Measurements from ENCODE around the gene PADI1. TPM values are rescaled to one million over a fixed set of nuclear protein-coding genes. Genes with fewer than 3 reads are reported as not detected.

PADI1 gene
- total RNA-seq, 1 experiment from 2014 or later = 0.24 TPM

- TF ChIP-seq, protein P1, sequence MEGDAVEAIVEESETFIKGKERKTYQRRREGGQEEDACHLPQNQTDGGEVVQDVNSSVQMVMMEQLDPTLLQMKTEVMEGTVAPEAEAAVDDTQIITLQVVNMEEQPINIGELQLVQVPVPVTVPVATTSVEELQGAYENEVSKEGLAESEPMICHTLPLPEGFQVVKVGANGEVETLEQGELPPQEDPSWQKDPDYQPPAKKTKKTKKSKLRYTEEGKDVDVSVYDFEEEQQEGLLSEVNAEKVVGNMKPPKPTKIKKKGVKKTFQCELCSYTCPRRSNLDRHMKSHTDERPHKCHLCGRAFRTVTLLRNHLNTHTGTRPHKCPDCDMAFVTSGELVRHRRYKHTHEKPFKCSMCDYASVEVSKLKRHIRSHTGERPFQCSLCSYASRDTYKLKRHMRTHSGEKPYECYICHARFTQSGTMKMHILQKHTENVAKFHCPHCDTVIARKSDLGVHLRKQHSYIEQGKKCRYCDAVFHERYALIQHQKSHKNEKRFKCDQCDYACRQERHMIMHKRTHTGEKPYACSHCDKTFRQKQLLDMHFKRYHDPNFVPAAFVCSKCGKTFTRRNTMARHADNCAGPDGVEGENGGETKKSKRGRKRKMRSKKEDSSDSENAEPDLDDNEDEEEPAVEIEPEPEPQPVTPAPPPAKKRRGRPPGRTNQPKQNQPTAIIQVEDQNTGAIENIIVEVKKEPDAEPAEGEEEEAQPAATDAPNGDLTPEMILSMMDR (conservative IDR thresholded peaks at IDR 0.05) = no peak
- H3K27ac Mint-ChIP-seq = no peak overlapping the region
- no CpG with 5 or more reads among the region's 5 CpGs for WGBS (ENCODE audit: extremely low coverage, insufficient read length, low lambda C conversion rate)
- H2BK15ac ChIP-seq (ENCODE audit: low read depth, low read length) = no peak overlapping the region
- no peak overlapping the region for H4K8ac ChIP-seq (replicated peaks; ENCODE audit: insufficient read length, low read depth, low read length)
- H3K56ac ChIP-seq (ENCODE audit: insufficient read length, low read depth, low read length) = no peak overlapping the region
- no peak overlapping the region for H2BK5ac ChIP-seq (ENCODE audit: insufficient read length, low read length)
- no peak overlapping the region for H2BK12ac ChIP-seq (ENCODE audit: insufficient read length, low read depth, low read length)
- H3K79me2 ChIP-seq (ENCODE audit: insufficient read depth, low read length) = no peaks in the 10 kb centered on the region
- H3K14ac ChIP-seq (ENCODE audit: insufficient read depth, low read length) = no peak overlapping the region
- no peak overlapping the region for H3K27ac ChIP-seq (ENCODE audit: insufficient read length, low read depth, low read length)
- H3K79me1 ChIP-seq (ENCODE audit: insufficient read depth, low read depth, low read length, poor library complexity, severe bottlenecking) = no peaks in the 10 kb centered on the region
- no peaks in the 10 kb centered on the region for H3K36me3 Mint-ChIP-seq (ENCODE audit: insufficient read depth in 1 of 3, low read depth in 3 of 3)
- no peaks in the 10 kb centered on the region for H4K20me1 ChIP-seq (ENCODE audit: control insufficient read depth, insufficient read depth, insufficient read length)
- H3K4me2 ChIP-seq (ENCODE audit: insufficient read depth, insufficient read length, low read length) = no peak overlapping the region
- peaks cover 8% of the 10 kb centered on the region for H3K27me3 Mint-ChIP-seq (ENCODE audit: low read depth)
- H3K27me3 ChIP-seq (ENCODE audit: insufficient read depth, low read length) = no peaks in the 10 kb centered on the region
- H3T11ph ChIP-seq (ENCODE audit: low read length) = no peak overlapping the region
- H3K4ac ChIP-seq (ENCODE audit: low read depth, low read length) = no peak overlapping the region
- H2AK5ac ChIP-seq (ENCODE audit: insufficient read length, low read length) = no peak overlapping the region
- H3K23ac ChIP-seq (ENCODE audit: insufficient read length, low read depth, low read length) = no peak overlapping the region
- H2BK20ac ChIP-seq (ENCODE audit: low read depth, low read length, poor library complexity, severe bottlenecking) = no peak overlapping the region
- no peaks in the 10 kb centered on the region for H3K9me3 ChIP-seq (ENCODE audit: control insufficient read depth, low read depth, low read length)
- H3K4me3 Mint-ChIP-seq = no peak overlapping the region
- DNase-seq = no peak
- no peak overlapping the region for H2AFZ ChIP-seq (ENCODE audit: low read length)
- peaks cover 8% of the 10 kb centered on the region in 2 experiments; a peak in 3 of 4 replicates for H3K4me1 Mint-ChIP-seq
- no peaks in the 10 kb centered on the region for H3K4me1 ChIP-seq (ENCODE audit: insufficient read depth, low read length)
- no peak overlapping the region for H4K5ac ChIP-seq (ENCODE audit: insufficient read length, low read depth, low read length)
- no peaks in the 10 kb centered on the region for H3K23me2 ChIP-seq (ENCODE audit: insufficient read length, low read depth, low read length, poor library complexity, severe bottlenecking)
- no peak overlapping the region for H3K9ac ChIP-seq (ENCODE audit: extremely low read depth, insufficient read length, low read length)
- no peak overlapping the region for H4K91ac ChIP-seq (ENCODE audit: insufficient read length, low read depth, low read length)
- H3K18ac ChIP-seq (ENCODE audit: insufficient read length, low read depth, low read length) = no peak overlapping the region
- no peaks in the 10 kb centered on the region for H3K9me3 Mint-ChIP-seq
- H2BK120ac ChIP-seq (ENCODE audit: low read depth, low read length, poor library complexity, severe bottlenecking) = no peak overlapping the region
Observed at GRCh38 chr1:17286646-17287045, 81.7 kb downstream of the PADI1 start.

All from H9 (cell line).